Stimulated activated naive CD8-positive, alpha-beta T cell treated with anti-CD3 and anti-CD28 coated beads, Interleukin-15, amount 100 ng/mL, for 72 hours (primary cell): ENCODE measurements around the gene HOXD8.

Experiments used
- ATAC-seq: fragments of 150-1000 bp; cut with Tn5 transposase; 2 replicates; pipeline ENCODE4 v1.10.0; 2021; ENCODE audit warnings: mild to moderate bottlenecking, moderate library complexity
- DNase-seq, 2 donors: peaks; one replicate each; pipeline ENCODE4 v3.0.0; 2021 to 2022
- H3K27ac Mint-ChIP-seq, 2 donors: one replicate each; pipeline ENCODE4 v1.8.0; 2022; ENCODE audit warnings: mild to moderate bottlenecking in 2 of 2, mixed read lengths in 2 of 2, moderate library complexity in 2 of 2
- H3K27me3 Mint-ChIP-seq: one replicate; pipeline ENCODE4 v1.8.0; 2022; ENCODE audit warnings: mixed read lengths
- H3K4me1 Mint-ChIP-seq: one replicate; pipeline ENCODE4 v1.8.0; 2022; ENCODE audit warnings: mild to moderate bottlenecking, mixed read lengths
- H3K4me3 Mint-ChIP-seq, 2 donors: one replicate each; pipeline ENCODE4 v1.8.0; 2022; ENCODE audit warnings: mild to moderate bottlenecking in 2 of 2, mixed read lengths in 2 of 2, moderate library complexity in 1 of 2
- H3K9me3 Mint-ChIP-seq, 2 donors: one replicate each; pipeline ENCODE4 v1.8.0; 2022; ENCODE audit warnings: mixed read lengths in 2 of 2

HOXD8 gene

DNA sequence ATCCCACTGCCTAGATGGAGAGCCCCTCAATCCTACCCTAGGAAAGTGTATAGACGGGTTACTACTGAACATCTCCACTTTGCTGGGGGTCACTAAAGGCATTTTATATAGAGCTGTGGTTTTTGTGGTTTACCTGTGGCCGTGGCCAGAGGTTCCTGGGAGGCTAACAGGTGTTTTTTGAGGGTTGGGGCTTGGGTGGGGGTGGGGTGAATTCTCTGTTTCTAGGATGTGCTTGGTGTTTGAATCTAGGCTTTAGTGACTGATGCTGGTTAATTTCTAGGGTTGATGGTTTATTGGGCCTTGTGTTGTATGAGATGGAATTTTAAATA lies 7.7 kb downstream of the HOXD8 start:
- H3K9me3 Mint-ChIP-seq, result peaks cover 0 to 6% of the 10 kb centered on the region in 2 donors
- H3K27ac Mint-ChIP-seq, result no peak overlapping the region
- H3K4me1 Mint-ChIP-seq, result peaks cover 39% of the 10 kb centered on the region
- DNase-seq (no peak), ATAC-seq (no peak)
- peak overlapping the region; percentile 31 to 44 for H3K4me3 Mint-ChIP-seq
- peaks cover 100% of the 10 kb centered on the region for H3K27me3 Mint-ChIP-seq

DNA sequence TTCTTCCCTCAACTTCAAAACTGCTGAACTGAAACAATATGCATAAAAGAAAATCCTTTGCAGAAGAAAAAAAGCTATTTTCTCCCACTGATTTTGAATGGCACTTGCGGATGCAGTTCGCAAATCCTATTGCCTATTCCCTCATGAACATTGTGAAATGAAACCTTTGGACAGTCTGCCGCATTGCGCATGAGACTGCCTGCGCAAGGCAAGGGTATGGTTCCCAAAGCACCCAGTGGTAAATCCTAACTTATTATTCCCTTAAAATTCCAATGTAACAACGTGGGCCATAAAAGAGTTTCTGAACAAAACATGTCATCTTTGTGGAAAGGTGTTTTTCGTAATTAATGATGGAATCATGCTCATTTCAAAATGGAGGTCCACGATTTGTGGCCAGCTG lies 8.4 kb downstream of the HOXD8 start:
- no peak for DNase-seq
- ATAC-seq, result no peak
- H3K4me1 Mint-ChIP-seq, result peaks cover 33% of the 10 kb centered on the region
- H3K4me3 Mint-ChIP-seq, result no peak overlapping the region
- H3K27me3 Mint-ChIP-seq, result peaks cover 100% of the 10 kb centered on the region
- no peak overlapping the region for H3K27ac Mint-ChIP-seq
- H3K9me3 Mint-ChIP-seq, result peaks cover 0 to 6% of the 10 kb centered on the region in 2 donors

DNA sequence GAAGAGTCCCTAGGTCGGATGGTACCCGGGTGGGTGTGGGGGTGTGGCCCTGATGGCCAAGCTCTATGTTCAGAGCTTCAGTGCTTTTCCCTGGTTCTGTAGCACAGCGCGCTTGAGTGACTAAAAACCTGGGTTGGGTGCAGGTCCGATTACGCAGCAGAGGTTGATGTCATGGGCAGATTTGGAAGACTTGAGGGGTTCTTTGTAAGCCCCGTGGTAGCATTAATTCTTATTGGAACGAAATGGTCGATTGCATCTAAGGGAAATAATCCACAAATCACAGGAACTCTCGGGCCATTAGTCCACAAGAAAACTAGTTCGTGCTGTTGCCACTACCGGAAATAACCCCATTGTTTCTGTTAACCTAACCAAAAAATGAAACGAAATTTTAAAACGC lies 9.0 kb downstream of the HOXD8 start:
- peaks cover 32% of the 10 kb centered on the region for H3K4me1 Mint-ChIP-seq

DNA sequence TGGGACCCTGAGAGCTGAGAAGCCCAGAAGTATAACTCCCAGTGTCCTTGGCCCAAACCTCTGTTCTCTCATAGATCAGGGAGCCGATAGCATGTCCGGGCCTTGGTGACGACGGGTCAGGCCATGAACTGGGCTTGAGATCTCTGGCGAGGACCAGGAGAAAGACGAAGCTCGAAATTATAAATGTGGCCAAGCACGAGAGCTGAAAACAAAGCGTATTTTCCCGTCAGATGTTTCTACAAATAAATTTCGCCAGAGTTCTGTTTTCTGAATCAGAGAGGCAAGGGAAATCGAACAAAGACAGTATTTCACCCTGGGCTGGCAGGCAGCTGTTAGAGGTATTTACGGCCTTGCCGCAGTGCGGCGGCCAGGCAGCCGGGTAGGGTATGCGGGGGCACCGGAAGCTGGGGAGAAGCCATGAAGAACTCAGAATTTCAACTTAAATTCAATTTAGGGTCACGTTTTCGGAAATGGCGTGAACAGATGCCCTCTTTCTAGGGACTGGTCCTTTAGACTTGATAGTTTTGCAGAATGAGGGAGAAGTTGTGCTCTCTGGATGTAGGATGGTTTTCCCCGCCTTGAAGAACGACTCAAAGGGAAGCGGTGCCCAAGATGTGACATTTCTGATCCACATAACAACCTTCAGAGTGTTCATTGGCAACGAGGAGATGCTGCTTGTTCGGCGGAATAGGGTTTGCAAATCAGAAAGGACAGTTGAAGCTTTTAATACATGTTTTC lies 9.6 kb downstream of the HOXD8 start:
- Mint-ChIP-seq H3K27me3 (peaks cover 100% of the 10 kb centered on the region), H3K27ac (peak overlapping the region in 1 of 2 donors; percentile 27), H3K9me3 (peaks cover 0 to 6% of the 10 kb centered on the region in 2 donors), H3K4me3 (peak overlapping the region; percentile 46 to 67), H3K4me1 (peaks cover 32% of the 10 kb centered on the region)
- no peak for ATAC-seq
- DNase-seq, result no peak

More for the DNA sequence above, 9.0 kb downstream of the HOXD8 start:
- peaks cover 0 to 6% of the 10 kb centered on the region in 2 donors for H3K9me3 Mint-ChIP-seq
- no peak for DNase-seq
- peak overlapping the region; percentile 46 to 67 for H3K4me3 Mint-ChIP-seq
- ATAC-seq, result no peak
- peak overlapping the region in 1 of 2 donors; percentile 42 for H3K27ac Mint-ChIP-seq
- peaks cover 100% of the 10 kb centered on the region for H3K27me3 Mint-ChIP-seq

DNA sequence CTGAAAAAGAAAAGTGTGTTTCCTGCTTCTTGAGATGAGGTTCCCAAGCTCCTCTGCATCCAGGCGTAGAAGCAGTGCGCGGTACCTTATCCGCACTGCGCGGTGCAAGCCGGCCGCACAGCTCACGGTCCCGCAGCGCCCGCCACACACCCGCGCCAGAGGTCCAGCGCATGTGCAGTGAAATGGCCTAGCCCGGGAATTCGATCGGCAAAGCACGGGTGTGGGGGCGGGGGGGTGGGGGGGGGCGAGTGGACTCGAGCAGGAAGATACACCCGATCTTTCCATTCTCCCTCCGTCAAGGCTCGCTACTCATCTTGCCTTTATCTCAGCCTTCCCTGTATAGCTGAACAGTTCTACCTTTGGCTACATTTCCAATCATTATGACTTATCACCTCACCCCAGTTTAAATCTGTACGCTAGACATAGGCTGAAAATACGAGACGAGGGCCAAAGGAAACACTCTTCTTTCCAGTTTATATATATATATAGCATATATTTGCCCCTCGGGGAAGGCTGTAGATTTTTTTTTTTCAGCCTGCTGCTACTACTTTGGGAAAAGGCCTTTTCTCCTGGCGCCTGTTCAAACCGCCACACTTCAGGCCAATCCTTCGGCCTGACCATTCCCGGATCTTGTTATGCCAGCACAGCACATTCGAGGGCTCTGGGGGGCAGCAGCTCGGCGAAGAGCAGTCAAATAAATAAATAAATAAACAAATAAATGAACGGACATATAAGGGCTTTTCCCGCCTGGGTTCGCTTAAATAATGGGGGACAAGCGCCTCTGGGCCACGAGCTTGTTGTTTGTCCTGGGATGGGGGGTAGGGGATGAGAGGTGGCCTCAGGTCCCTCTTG lies 10.4 kb downstream of the HOXD8 start:
- no peak overlapping the region for H3K27ac Mint-ChIP-seq
- H3K4me3 Mint-ChIP-seq, result peak overlapping the region; percentile 64 to 67

DNA sequence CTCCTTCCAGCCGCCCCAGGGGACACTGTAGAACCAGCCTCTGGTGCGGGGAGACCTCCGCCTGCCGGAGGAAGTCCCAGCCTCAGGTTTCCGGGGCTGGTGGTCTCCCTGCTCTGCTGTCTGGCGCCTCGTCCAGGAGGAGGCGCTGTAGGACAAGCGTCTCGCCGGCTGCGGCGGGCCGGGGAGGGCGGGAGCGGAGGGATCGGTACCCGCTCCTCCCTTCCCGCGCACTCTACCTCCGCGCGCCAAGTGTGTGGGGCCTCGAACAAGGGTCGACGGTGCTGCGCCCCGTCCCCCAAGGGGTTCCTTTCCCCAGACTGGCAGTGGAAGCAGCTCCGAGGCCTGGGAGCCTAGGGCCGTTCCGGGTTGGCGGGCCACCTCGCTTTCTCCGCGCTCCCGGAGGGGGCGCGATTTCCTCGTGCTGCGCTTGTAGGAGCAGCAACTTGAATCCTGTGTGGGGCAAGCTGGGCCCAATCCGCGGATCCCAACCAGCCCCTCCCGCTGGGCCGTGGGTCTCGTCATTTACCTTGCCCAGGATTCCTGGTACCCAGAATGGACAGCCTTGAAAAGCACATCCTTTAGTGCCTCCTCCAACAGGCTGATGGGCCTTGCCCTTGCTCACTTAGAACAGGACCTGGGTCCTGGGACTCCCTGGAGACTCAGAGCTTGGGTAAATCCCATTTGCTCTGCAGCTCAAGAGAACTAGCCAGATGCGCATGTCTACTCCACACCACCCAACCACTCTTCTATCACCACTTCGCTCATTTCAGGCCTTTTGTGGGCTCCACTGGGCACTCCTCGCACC lies 11.2 kb downstream of the HOXD8 start:
- Mint-ChIP-seq H3K9me3 (peaks cover 0 to 6% of the 10 kb centered on the region in 2 donors), H3K27ac (no peak overlapping the region), H3K4me1 (peaks cover 25% of the 10 kb centered on the region), H3K27me3 (peaks cover 100% of the 10 kb centered on the region), H3K4me3 (peak overlapping the region; percentile 64 to 67)
- peak; percentile 90 for ATAC-seq
- DNase-seq, result peak; percentile 82 to 83

More for the DNA sequence above, 10.4 kb downstream of the HOXD8 start:
- peaks cover 100% of the 10 kb centered on the region for H3K27me3 Mint-ChIP-seq
- H3K4me1 Mint-ChIP-seq, result peaks cover 32% of the 10 kb centered on the region
- DNase-seq (no peak), ATAC-seq (no peak)
- H3K9me3 Mint-ChIP-seq, result peaks cover 0 to 6% of the 10 kb centered on the region in 2 donors

DNA sequence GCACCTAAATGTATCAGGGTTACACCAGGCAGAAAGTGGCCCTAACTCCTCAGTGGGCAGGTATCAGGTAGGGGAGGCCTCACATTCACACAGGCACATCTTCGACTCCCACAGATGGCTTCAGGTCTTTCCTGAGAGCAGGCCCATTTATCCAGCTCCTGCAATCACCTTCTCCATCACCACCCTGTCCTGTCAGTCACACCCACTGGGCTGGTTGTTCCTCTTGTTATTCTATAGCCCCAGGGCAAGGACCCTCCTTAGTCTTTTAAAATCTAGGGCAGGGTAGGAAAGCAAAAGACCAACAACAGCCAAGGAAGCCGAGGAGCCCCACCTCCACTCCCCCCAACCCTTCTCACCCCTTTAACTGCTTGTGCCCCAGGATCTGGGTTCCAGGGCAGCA lies 12.8 kb downstream of the HOXD8 start:
- DNase-seq (no peak), ATAC-seq (no peak)
- Mint-ChIP-seq H3K4me1 (peaks cover 20% of the 10 kb centered on the region), H3K27me3 (peaks cover 100% of the 10 kb centered on the region), H3K4me3 (no peak overlapping the region), H3K27ac (no peak overlapping the region), H3K9me3 (peaks cover 0 to 6% of the 10 kb centered on the region in 2 donors)

DNA sequence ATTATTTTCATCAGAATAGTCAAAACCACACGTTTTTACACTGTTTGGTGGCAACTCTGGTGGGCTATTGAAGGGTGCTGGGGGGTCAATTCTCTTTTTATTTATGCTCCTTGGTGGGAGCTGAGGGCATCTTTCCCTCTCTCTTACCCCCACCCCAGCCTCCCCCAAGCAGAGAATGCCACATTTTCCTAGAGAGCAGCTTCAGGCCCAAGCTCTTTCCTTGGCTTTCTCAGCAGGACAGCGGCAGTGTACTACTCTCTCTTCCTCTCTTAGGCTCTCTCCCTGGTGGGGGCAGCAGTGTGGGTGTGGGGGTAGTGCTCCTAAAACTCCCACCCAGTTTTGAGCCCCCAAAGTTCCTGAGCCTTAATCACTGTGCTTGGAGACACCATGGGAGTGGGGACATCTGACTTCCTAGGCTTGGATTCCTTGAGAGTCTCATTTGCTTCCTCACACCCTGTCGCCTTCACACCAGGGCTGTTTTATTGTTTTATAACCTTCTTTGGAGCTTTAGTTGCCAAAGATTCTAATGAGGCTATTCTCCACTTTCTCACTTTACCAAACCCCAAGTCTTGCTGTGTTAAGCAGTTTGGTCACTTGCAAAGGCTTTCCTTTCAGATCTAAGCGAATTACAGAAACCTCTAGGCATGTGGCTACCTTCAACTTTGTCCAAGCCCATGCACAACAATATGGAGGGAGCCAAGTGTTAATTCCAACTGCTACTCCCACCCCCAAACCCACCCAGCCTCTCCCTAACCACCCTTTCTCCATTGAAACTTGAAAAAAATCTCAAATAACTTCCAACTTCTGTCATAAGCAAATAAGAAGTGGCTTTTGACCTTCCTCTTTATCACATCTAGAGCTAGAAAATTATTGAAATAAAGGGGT lies 15.8 kb downstream of the HOXD8 start:
- DNase-seq, result no peak
- H3K4me3 Mint-ChIP-seq, result no peak overlapping the region
- H3K9me3 Mint-ChIP-seq, result no peaks in the 10 kb centered on the region
- H3K27ac Mint-ChIP-seq, result no peak overlapping the region
- peaks cover 12% of the 10 kb centered on the region for H3K4me1 Mint-ChIP-seq
- no peak for ATAC-seq
- H3K27me3 Mint-ChIP-seq, result peaks cover 100% of the 10 kb centered on the region

DNA sequence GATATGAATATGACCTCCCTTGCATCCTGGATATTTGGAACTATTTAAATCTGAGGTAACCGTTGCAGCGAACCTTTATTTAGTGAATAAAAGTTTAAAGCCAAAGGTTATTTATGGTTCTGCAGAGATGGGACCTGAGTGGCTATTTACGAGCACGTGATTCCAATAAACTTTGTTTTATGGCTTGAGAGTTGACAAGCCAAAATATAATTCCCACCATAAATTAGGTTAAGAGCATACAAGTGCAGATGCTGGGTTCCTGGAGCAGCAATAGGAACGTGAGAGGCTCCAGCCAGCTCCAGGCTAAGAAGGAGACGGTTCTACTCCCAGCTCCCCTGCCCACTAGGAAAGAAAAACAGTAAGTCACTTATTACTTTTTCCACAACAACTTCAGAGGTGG lies 16.6 kb downstream of the HOXD8 start:
- Mint-ChIP-seq H3K4me3 (no peak overlapping the region), H3K4me1 (peaks cover 14% of the 10 kb centered on the region), H3K9me3 (no peaks in the 10 kb centered on the region), H3K27me3 (peaks cover 100% of the 10 kb centered on the region), H3K27ac (no peak overlapping the region)
- no peak for DNase-seq
- ATAC-seq, result no peak

DNA sequence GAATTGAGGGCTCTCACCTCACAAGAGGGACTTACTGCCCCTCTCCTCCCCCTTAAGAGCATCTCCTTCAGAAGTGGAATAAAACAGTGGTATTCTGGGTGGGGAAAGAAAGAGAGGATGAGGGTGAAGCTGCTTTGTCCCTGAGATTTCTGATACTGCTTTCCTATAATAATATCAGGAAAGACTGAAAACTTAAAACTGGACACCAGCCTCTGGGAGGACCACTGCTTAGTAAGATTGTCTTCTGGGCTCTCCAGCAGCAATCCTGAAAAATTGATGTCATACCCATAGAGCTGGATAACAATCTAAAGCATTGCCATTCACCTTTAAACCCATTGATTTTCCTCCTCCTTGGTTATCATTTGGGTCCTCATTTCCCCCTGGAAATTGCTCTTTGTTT lies 17.1 kb downstream of the HOXD8 start:
- ATAC-seq, result no peak
- Mint-ChIP-seq H3K9me3 (no peaks in the 10 kb centered on the region), H3K4me1 (peaks cover 14% of the 10 kb centered on the region), H3K27ac (no peak overlapping the region), H3K4me3 (no peak overlapping the region), H3K27me3 (peaks cover 100% of the 10 kb centered on the region)
- no peak for DNase-seq

DNA sequence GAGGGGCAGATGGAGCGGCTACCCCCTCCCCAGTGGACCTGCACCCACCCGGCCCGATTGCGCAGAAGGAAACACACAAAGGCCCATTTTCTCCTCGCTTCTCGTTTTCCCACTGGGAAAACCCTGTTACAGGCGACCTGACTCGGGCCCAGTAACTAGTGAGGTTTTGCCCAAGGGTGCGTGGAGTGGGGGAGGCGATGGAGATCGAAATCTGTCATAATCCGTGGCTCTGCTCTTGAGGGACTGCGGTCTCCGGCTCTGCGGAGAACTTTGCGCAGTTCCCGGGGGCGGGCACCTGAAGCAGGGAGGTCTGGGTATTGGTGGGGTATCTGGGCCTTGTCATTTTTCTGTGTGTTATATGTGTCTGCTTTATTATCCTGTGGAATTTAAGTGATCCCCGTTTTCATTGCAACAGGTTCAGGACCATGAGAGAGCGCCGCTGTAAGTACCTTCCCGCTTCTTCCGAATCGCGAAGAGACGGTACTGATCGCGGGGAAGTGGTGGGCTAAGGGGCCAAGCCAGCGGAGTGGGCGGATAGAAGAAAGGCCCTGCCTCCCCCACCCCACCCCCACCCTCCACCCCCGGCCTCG lies 17.8 kb downstream of the HOXD8 start:
- Mint-ChIP-seq H3K9me3 (no peaks in the 10 kb centered on the region), H3K4me3 (no peak overlapping the region)
- no peak for DNase-seq

DNA sequence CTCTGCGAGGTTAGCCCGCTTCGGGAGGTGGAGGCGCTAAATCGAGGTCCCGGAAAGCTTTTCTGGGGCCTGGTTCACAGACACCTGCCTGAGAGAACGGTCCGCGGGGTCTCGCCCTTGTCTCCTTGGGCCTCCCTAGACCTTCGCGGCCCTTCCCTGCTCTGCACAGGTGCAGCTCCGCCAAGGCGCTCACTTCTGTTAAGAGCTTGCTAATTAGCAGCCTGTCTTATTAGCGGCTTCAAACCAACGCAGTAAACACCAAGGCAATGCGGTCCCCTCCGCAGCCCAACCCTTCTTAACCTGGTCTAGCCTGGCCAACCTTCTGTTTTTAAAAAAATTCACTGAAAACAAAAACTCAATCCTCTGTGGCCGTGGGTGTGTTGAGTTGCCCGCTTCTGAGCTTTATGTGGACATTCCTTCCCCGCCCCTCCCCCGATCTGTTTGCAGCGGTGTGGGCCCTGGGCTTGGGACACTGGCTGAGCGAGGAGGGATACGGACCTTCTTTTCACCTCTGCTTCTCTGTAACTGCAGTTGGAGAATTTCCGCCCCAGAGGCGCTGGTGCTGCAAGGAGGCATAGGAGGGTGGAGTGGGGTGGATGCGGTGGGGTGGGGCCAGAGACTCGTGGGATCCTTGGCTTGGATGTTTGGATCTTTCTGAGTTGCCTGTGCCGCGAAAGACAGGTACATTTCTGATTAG lies 18.4 kb downstream of the HOXD8 start:
- Mint-ChIP-seq H3K4me3 (no peak overlapping the region), H3K27me3 (peaks cover 100% of the 10 kb centered on the region), H3K4me1 (peaks cover 14% of the 10 kb centered on the region), H3K27ac (no peak overlapping the region), H3K9me3 (no peaks in the 10 kb centered on the region)
- no peak for DNase-seq
- ATAC-seq, result no peak

More for the DNA sequence above, 17.8 kb downstream of the HOXD8 start:
- Mint-ChIP-seq H3K27me3 (peaks cover 100% of the 10 kb centered on the region), H3K4me1 (peaks cover 14% of the 10 kb centered on the region), H3K27ac (no peak overlapping the region)
- no peak for ATAC-seq

DNA sequence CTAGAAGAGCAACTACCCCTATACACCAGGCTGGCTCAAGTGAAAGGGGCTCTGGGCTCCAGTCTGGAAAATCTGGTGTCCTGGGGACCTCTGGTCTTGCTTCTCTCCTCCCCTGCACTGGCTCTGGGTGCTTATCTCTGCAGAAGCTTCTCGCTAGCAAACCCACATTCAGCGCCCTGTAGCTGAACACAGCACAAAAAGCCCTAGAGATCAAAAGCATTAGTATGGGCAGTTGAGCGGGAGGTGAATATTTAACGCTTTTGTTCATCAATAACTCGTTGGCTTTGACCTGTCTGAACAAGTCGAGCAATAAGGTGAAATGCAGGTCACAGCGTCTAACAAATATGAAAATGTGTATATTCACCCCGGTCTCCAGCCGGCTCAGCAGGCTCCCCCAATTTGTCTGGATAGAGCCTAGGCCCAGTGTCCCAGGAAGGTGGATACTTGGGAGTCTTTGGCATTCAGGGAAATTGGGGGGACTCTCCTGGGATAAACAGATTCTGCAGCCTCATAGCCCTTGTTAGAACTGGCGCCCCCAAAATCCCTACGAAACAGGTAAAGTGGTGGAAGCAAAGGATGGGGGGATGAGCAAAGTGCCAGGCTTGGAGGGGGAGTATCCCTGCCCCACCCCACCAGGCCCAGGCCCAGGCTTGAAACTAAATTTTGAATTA lies 19.4 kb downstream of the HOXD8 start:
- H3K4me1 Mint-ChIP-seq, result peaks cover 14% of the 10 kb centered on the region
- H3K9me3 Mint-ChIP-seq, result no peaks in the 10 kb centered on the region
- H3K27me3 Mint-ChIP-seq, result peaks cover 99% of the 10 kb centered on the region
- H3K4me3 Mint-ChIP-seq, result no peak overlapping the region
- ATAC-seq (no peak), DNase-seq (no peak)
- no peak overlapping the region for H3K27ac Mint-ChIP-seq
